SK-N-MC (cell line): ENCODE data around the gene DEK.

Experiments
- EZH2 ChIP-seq: fragments of 200-600 bp; sonication (generic); IDR thresholded peaks from one replicate; pipeline ENCODE4 v1.6.1; 2017; ENCODE audit warnings: antibody characterized with exemption
- FOXP2 ChIP-seq: optimal IDR thresholded peaks from 2 replicates; pipeline ENCODE3; 2011; ENCODE audit warnings: mild to moderate bottlenecking, moderate library complexity; ENCODE audit not compliant: insufficient read depth; ENCODE audit errors: extremely low read length, control extremely low read depth
- POLR2AphosphoS5 ChIP-seq: IDR thresholded peaks from 2 replicates; pipeline ENCODE4 v1.6.1; 2012; ENCODE audit warnings: mild to moderate bottlenecking, low read depth, low read length, borderline replicate concordance

GRCh38 chr6:18215436-18215835 is 48.9 kb downstream of the DEK start:
- TF ChIP-seq EZH2 (no peak), POLR2AphosphoS5 (no peak), FOXP2 (no peak)
